HG03196 (cell line): ENCODE measurements around the gene EEPD1.

ENCODE experiments used
- ATAC-seq: cut with Tn5 transposase; IDR thresholded peaks from one replicate; pipeline ENCODE4 v1.9.1; 2021; ENCODE audit not compliant: unreplicated experiment

EEPD1 gene

GRCh38 chr7:36298106-36298505 lies 145.1 kb downstream of the EEPD1 start:
- no peak for ATAC-seq

GRCh38 chr7:36299223-36299774 lies 146.2 kb downstream of the EEPD1 start:
- no peak for ATAC-seq

- no peak for ATAC-seq
Observed at GRCh38 chr7:36299823-36300341, 146.8 kb downstream of the EEPD1 start.

GRCh38 chr7:36300696-36301350 lies 147.8 kb downstream of the EEPD1 start:
- ATAC-seq = no peak

GRCh38 chr7:36301914-36302771 lies 149.1 kb downstream of the EEPD1 start:
- ATAC-seq = no peak

GRCh38 chr7:36303202-36304098 lies 150.4 kb downstream of the EEPD1 start:
- ATAC-seq = no peak

GRCh38 chr7:36304099-36304425 lies 151.0 kb downstream of the EEPD1 start:
- no peak for ATAC-seq

GRCh38 chr7:36305226-36305625 lies 152.2 kb downstream of the EEPD1 start:
- ATAC-seq = no peak

- no peak for ATAC-seq
Observed at GRCh38 chr7:36305648-36306047, 152.6 kb downstream of the EEPD1 start.

- no peak for ATAC-seq
Observed at GRCh38 chr7:36306222-36306621, 153.2 kb downstream of the EEPD1 start.

GRCh38 chr7:36306722-36307121 lies 153.7 kb downstream of the EEPD1 start:
- no peak for ATAC-seq

GRCh38 chr7:36308031-36308430 lies 155.0 kb downstream of the EEPD1 start:
- no peak for ATAC-seq

- no peak for ATAC-seq
Observed at GRCh38 chr7:36309301-36309700, 156.2 kb downstream of the EEPD1 start.

GRCh38 chr7:36309716-36310115 lies 156.7 kb downstream of the EEPD1 start:
- ATAC-seq = no peak

GRCh38 chr7:36310897-36311296 lies 157.8 kb downstream of the EEPD1 start:
- ATAC-seq = no peak

- ATAC-seq = no peak
Observed at GRCh38 chr7:36311539-36311938, 158.5 kb downstream of the EEPD1 start.

GRCh38 chr7:36312064-36312914 lies 159.2 kb downstream of the EEPD1 start:
- ATAC-seq = no peak

- no peak for ATAC-seq
Observed at GRCh38 chr7:36312915-36313334, 159.9 kb downstream of the EEPD1 start.

GRCh38 chr7:36313607-36314006 lies 160.6 kb downstream of the EEPD1 start:
- ATAC-seq = no peak

GRCh38 chr7:36314491-36314890 lies 161.4 kb downstream of the EEPD1 start:
- ATAC-seq = no peak
